Activated naive CD8-positive, alpha-beta T cell treated with anti-CD3 and anti-CD28 coated beads, Interleukin-2, amount 50 U/mL, for 24 hours (primary cell): ENCODE results near the gene LRRC25.
A peak's percentile ranks its signal among the peaks of the same experiment; 100 is the strongest.

ENCODE experiments used
- ATAC-seq: fragments of 150-1000 bp; cut with Tn5 transposase; one replicate; pipeline ENCODE4 v1.10.0; 2021
- DNase-seq: peaks from one replicate; pipeline ENCODE4 v3.0.0; 2021
- H3K27ac Mint-ChIP-seq: one replicate; pipeline ENCODE4 v1.8.0; 2021; ENCODE audit warnings: mild to moderate bottlenecking, mixed read lengths
- H3K27me3 Mint-ChIP-seq: one replicate; pipeline ENCODE4 v1.8.0; 2021; ENCODE audit warnings: mixed read lengths
- H3K36me3 Mint-ChIP-seq: one replicate; pipeline ENCODE4 v1.8.0; 2021; ENCODE audit warnings: low read depth, mixed read lengths
- H3K4me1 Mint-ChIP-seq: one replicate; pipeline ENCODE4 v1.8.0; 2021; ENCODE audit warnings: mixed read lengths
- H3K4me3 Mint-ChIP-seq: one replicate; pipeline ENCODE4 v1.8.0; 2021; ENCODE audit warnings: mild to moderate bottlenecking, moderate library complexity, mixed read lengths
- H3K9me3 Mint-ChIP-seq: one replicate; pipeline ENCODE4 v1.8.0; 2021; ENCODE audit warnings: mixed read lengths

The LRRC25 gene

GRCh38 chr19:18439025-18439909, 41.8 kb upstream of the LRRC25 start:
- Mint-ChIP-seq H3K36me3 (peaks cover 9% of the 10 kb centered on the region), H3K4me3 (no peak overlapping the region), H3K4me1 (peaks cover 20% of the 10 kb centered on the region), H3K27me3 (no peaks in the 10 kb centered on the region), H3K27ac (no peak overlapping the region), H3K9me3 (peaks cover 5% of the 10 kb centered on the region)
- no peak for DNase-seq
- no peak for ATAC-seq

- Mint-ChIP-seq H3K27ac (no peak overlapping the region), H3K4me3 (no peak overlapping the region), H3K9me3 (peaks cover 5% of the 10 kb centered on the region), H3K27me3 (no peaks in the 10 kb centered on the region), H3K36me3 (peaks cover 8% of the 10 kb centered on the region), H3K4me1 (peaks cover 22% of the 10 kb centered on the region)
- DNase-seq (no peak), ATAC-seq (no peak)
Observed at GRCh38 chr19:18438331-18439024, 41.1 kb upstream of the LRRC25 start.

GRCh38 chr19:18437491-18438330, 40.3 kb upstream of the LRRC25 start, which contains the start of gene ISYNA1:
Gene ISYNA1 (minus strand): TSS chr19:18438133. CDS start chr19:18437979, 154 bp downstream.
- peak; percentile 4 for ATAC-seq
- peaks cover 21% of the 10 kb centered on the region for H3K4me1 Mint-ChIP-seq
- H3K9me3 Mint-ChIP-seq: peaks cover 5% of the 10 kb centered on the region
- no peaks in the 10 kb centered on the region for H3K27me3 Mint-ChIP-seq
- peak within 1 kb of the TSS; percentile 60 for H3K4me3 Mint-ChIP-seq
- peak; percentile 56 for DNase-seq
- H3K27ac Mint-ChIP-seq: no peak within 1 kb of the TSS
- peaks cover 4% of the 10 kb centered on the region for H3K36me3 Mint-ChIP-seq

GRCh38 chr19:18436671-18437490, 39.5 kb upstream of the LRRC25 start:
- H3K27ac Mint-ChIP-seq: peak overlapping the region; percentile 68
- peak overlapping the region; percentile 62 for H3K4me3 Mint-ChIP-seq
- H3K27me3 Mint-ChIP-seq: no peaks in the 10 kb centered on the region
- peaks cover 3% of the 10 kb centered on the region for H3K36me3 Mint-ChIP-seq
- H3K9me3 Mint-ChIP-seq: no peaks in the 10 kb centered on the region
- DNase-seq (peak; percentile 83), ATAC-seq (peak; percentile 57)
- H3K4me1 Mint-ChIP-seq: peaks cover 20% of the 10 kb centered on the region

GRCh38 chr19:18435842-18436670, 38.6 kb upstream of the LRRC25 start:
- Mint-ChIP-seq H3K9me3 (no peaks in the 10 kb centered on the region), H3K27ac (peak overlapping the region; percentile 68), H3K4me1 (peaks cover 20% of the 10 kb centered on the region), H3K36me3 (peaks cover 3% of the 10 kb centered on the region), H3K27me3 (no peaks in the 10 kb centered on the region), H3K4me3 (peak overlapping the region; percentile 62)
- ATAC-seq (no peak), DNase-seq (no peak)

- no peak overlapping the region for H3K27ac Mint-ChIP-seq
- H3K4me1 Mint-ChIP-seq: peaks cover 22% of the 10 kb centered on the region
- H3K27me3 Mint-ChIP-seq: no peaks in the 10 kb centered on the region
- ATAC-seq (no peak), DNase-seq (no peak)
- H3K36me3 Mint-ChIP-seq: peaks cover 3% of the 10 kb centered on the region
- H3K9me3 Mint-ChIP-seq: no peaks in the 10 kb centered on the region
- H3K4me3 Mint-ChIP-seq: no peak overlapping the region
Observed at GRCh38 chr19:18435178-18435841, 37.9 kb upstream of the LRRC25 start.

GRCh38 chr19:18434411-18435175, 37.2 kb upstream of the LRRC25 start:
- Mint-ChIP-seq H3K4me1 (peaks cover 27% of the 10 kb centered on the region), H3K27me3 (no peaks in the 10 kb centered on the region), H3K36me3 (peaks cover 3% of the 10 kb centered on the region), H3K27ac (no peak overlapping the region), H3K4me3 (peak overlapping the region; percentile 24), H3K9me3 (no peaks in the 10 kb centered on the region)
- DNase-seq: no peak
- no peak for ATAC-seq

- no peaks in the 10 kb centered on the region for H3K9me3 Mint-ChIP-seq
- peaks cover 31% of the 10 kb centered on the region for H3K4me1 Mint-ChIP-seq
- DNase-seq (no peak), ATAC-seq (no peak)
- no peaks in the 10 kb centered on the region for H3K27me3 Mint-ChIP-seq
- no peak overlapping the region for H3K27ac Mint-ChIP-seq
- peaks cover 3% of the 10 kb centered on the region for H3K36me3 Mint-ChIP-seq
- H3K4me3 Mint-ChIP-seq: peak overlapping the region; percentile 24
Observed at GRCh38 chr19:18433735-18434398, 36.4 kb upstream of the LRRC25 start.

GRCh38 chr19:18433015-18433691, 35.7 kb upstream of the LRRC25 start:
- ATAC-seq (no peak), DNase-seq (no peak)
- Mint-ChIP-seq H3K36me3 (peaks cover 3% of the 10 kb centered on the region), H3K4me3 (peak overlapping the region; percentile 49), H3K9me3 (no peaks in the 10 kb centered on the region), H3K4me1 (peaks cover 31% of the 10 kb centered on the region), H3K27ac (peak overlapping the region; percentile 52), H3K27me3 (no peaks in the 10 kb centered on the region)

GRCh38 chr19:18432275-18433014, 35.0 kb upstream of the LRRC25 start:
- no peak for DNase-seq
- Mint-ChIP-seq H3K4me3 (peak overlapping the region; percentile 49), H3K27me3 (no peaks in the 10 kb centered on the region), H3K9me3 (no peaks in the 10 kb centered on the region), H3K36me3 (peaks cover 3% of the 10 kb centered on the region), H3K4me1 (peaks cover 29% of the 10 kb centered on the region), H3K27ac (peak overlapping the region; percentile 52)
- ATAC-seq: no peak
